HTERT RPE-1 (cell line): ENCODE data around the gene CAPN1.
"Not testable (repeated sequence)": the region's sequence is repeated elsewhere in the genome, so short reads cannot be mapped to it uniquely, and the experiment has no call there.

ENCODE experiments used
- in situ Hi-C: fragments of 300-500 bp; cut with MboI; formaldehyde crosslinking; loops from 4 replicates; pipeline ENCODE4 v1.14.3; 2020; ENCODE audit warnings: low sequenced_read_pairs

CAPN1 gene

GRCh38 chr11:65159012-65159411 lies 22.7 kb upstream of the CAPN1 start:
- in situ Hi-C loops, result no loop called here

- in situ Hi-C loops, result no loop called here
Measured at GRCh38 chr11:65160643-65161042, 21.1 kb upstream of the CAPN1 start.

GRCh38 chr11:65163684-65164083 lies 18.0 kb upstream of the CAPN1 start:
- in situ Hi-C loops, result no loop called here

GRCh38 chr11:65165410-65166317 lies 16.1 kb upstream of the CAPN1 start:
- in situ Hi-C loops, result no loop called here

- in situ Hi-C loops, result no loop called here
Measured at GRCh38 chr11:65166893-65167292, 14.8 kb upstream of the CAPN1 start.

- in situ Hi-C loops, result no loop called here
Measured at GRCh38 chr11:65167656-65168055, 14.1 kb upstream of the CAPN1 start.

GRCh38 chr11:65169164-65169641 lies 12.5 kb upstream of the CAPN1 start:
- in situ Hi-C loops, result no loop called here

- in situ Hi-C loops, result no loop called here
Measured at GRCh38 chr11:65170058-65170534, 11.6 kb upstream of the CAPN1 start, which contains the start of gene SPDYC. Gene SPDYC (plus strand): TSS chr11:65170233. CDS start chr11:65171358, 1,125 bp downstream.

- in situ Hi-C loops, result no loop called here
Measured at GRCh38 chr11:65172600-65172999, 9.1 kb upstream of the CAPN1 start.

GRCh38 chr11:65174571-65175010 lies 7.1 kb upstream of the CAPN1 start:
- in situ Hi-C loops, result not testable (repeated sequence)

GRCh38 chr11:65180877-65181568 lies 705 bp upstream of the CAPN1 start:
- in situ Hi-C loops, result no loop called here

GRCh38 chr11:65182258-65183170 lies 786 bp downstream of the CAPN1 start:
- in situ Hi-C loops, result no loop called here

- in situ Hi-C loops, result no loop called here
Measured at GRCh38 chr11:65183201-65183891, 1.6 kb downstream of the CAPN1 start.

GRCh38 chr11:65184146-65184545 lies 2.4 kb downstream of the CAPN1 start:
- in situ Hi-C loops, result no loop called here

GRCh38 chr11:65185171-65185570 lies 3.4 kb downstream of the CAPN1 start:
- in situ Hi-C loops, result no loop called here

- in situ Hi-C loops, result no loop called here
Measured at GRCh38 chr11:65185869-65186341, 4.2 kb downstream of the CAPN1 start.

- in situ Hi-C loops, result no loop called here
Measured at GRCh38 chr11:65186701-65187100, 5.0 kb downstream of the CAPN1 start.

GRCh38 chr11:65187146-65187675 lies 5.5 kb downstream of the CAPN1 start:
- in situ Hi-C loops, result no loop called here

- in situ Hi-C loops, result no loop called here
Measured at GRCh38 chr11:65187971-65188461, 6.3 kb downstream of the CAPN1 start.
